CD14-positive monocyte (primary cell): ENCODE measurements around the gene PSTPIP1. TPM values are rescaled to one million over a fixed set of nuclear protein-coding genes. Genes with fewer than 3 reads are reported as not detected.
A peak's percentile ranks its signal among the peaks of the same experiment; 100 is the strongest.

Source experiments
- DNase-seq, 3 donors: peaks; one replicate each; pipeline ENCODE4 v3.0.0-alpha.2; 2011 to 2022
- H2AFZ ChIP-seq: 2 replicates; pipeline ENCODE4 v1.6.0; 2012; ENCODE audit warnings: mild to moderate bottlenecking, low read depth, low read length, inconsistent platforms; ENCODE audit not compliant: insufficient read depth, poor library complexity, severe bottlenecking
- H3K27ac ChIP-seq, 2 donors: 1 replicate in 1 of 2; 2 replicates in 1 of 2; pipeline ENCODE4 v1.5.1; 2012 to 2013; ENCODE audit warnings: low read length in 2 of 2, control low read depth in 1 of 2, inconsistent platforms in 1 of 2, low read depth in 1 of 2, mild to moderate bottlenecking in 1 of 2
- H3K27me3 ChIP-seq, 2 donors: one replicate each; pipeline versions ENCODE4 v1.6.0 to v1.6.1; 2011 to 2013; ENCODE audit warnings: low read length in 2 of 2; ENCODE audit not compliant: control insufficient read depth in 2 of 2, insufficient read depth in 2 of 2
- H3K36me3 ChIP-seq, 2 donors: replicated peaks in 1 of 2; 1 replicate in 1 of 2; 2 replicates in 1 of 2; pipeline versions ENCODE4 v1.5.1 to v1.6.1; 2012 to 2013; ENCODE audit warnings: low read length in 2 of 2, control low read depth in 1 of 2, inconsistent platforms in 1 of 2, mild to moderate bottlenecking in 1 of 2; ENCODE audit not compliant: insufficient read depth in 2 of 2, control insufficient read depth in 1 of 2
- H3K4me1 ChIP-seq, 2 donors: 1 replicate in 1 of 2; 2 replicates in 1 of 2; pipeline versions ENCODE4 v1.5.1 to v1.6.1; 2012 to 2013; ENCODE audit warnings: low read length in 2 of 2, control low read depth in 1 of 2, inconsistent platforms in 1 of 2, mild to moderate bottlenecking in 1 of 2, moderate library complexity in 1 of 2; ENCODE audit not compliant: insufficient read depth in 2 of 2, control insufficient read depth in 1 of 2
- H3K4me2 ChIP-seq: replicated peaks from 2 replicates; pipeline ENCODE3; 2012; ENCODE audit warnings: low read length, moderate library complexity, mild to moderate bottlenecking; ENCODE audit not compliant: poor library complexity, severe bottlenecking; ENCODE audit errors: extremely low read depth
- H3K4me3 ChIP-seq, 3 experiments: fragments of 200-600 bp in 1 of 3; sonication (generic) in 1 of 3; replicated peaks in 1 of 3; 1 replicate in 2 of 3; 2 replicates in 1 of 3; pipeline ENCODE4 v1.5.1; 2011 to 2013; ENCODE audit warnings: low read length in 3 of 3, mild to moderate bottlenecking in 3 of 3, control low read depth in 2 of 3, low read depth in 2 of 3, inconsistent platforms in 1 of 3, moderate library complexity in 1 of 3
- H3K79me2 ChIP-seq: 2 replicates; pipeline ENCODE4 v1.6.0; 2012; ENCODE audit warnings: mild to moderate bottlenecking, control low read depth, inconsistent platforms, low read length, moderate library complexity; ENCODE audit not compliant: insufficient read depth
- H3K9ac ChIP-seq: 2 replicates; pipeline ENCODE4 v1.6.0; 2017; ENCODE audit warnings: low read length, mild to moderate bottlenecking; ENCODE audit not compliant: insufficient read depth, poor library complexity, severe bottlenecking
- H3K9me3 ChIP-seq, 2 donors: replicated peaks in 1 of 2; 1 replicate in 1 of 2; 2 replicates in 1 of 2; pipeline versions ENCODE4 v1.5.1 to v1.6.1; 2012 to 2013; ENCODE audit warnings: low read length in 2 of 2, control low read depth in 1 of 2; ENCODE audit not compliant: control insufficient read depth in 1 of 2, insufficient read depth in 1 of 2
- H4K20me1 ChIP-seq: 2 replicates; pipeline ENCODE4 v1.6.0; 2012; ENCODE audit warnings: mild to moderate bottlenecking, low read length, control low read depth, moderate library complexity; ENCODE audit not compliant: insufficient read depth
- H3K27ac Mint-ChIP-seq, 7 donors: one replicate each; pipeline ENCODE4 v1.8.0; 2020; ENCODE audit warnings: mild to moderate bottlenecking in 7 of 7, mixed read lengths in 7 of 7, moderate library complexity in 6 of 7, inconsistent platforms in 2 of 7
- H3K27me3 Mint-ChIP-seq, 3 donors: one replicate each; pipeline ENCODE4 v1.8.0; 2021 to 2022; ENCODE audit warnings: low read depth in 3 of 3, mild to moderate bottlenecking in 3 of 3, mixed read lengths in 3 of 3, moderate library complexity in 3 of 3, inconsistent platforms in 1 of 3
- H3K36me3 Mint-ChIP-seq, 2 donors: one replicate each; pipeline ENCODE4 v1.8.0; 2020; ENCODE audit warnings: mixed read lengths in 2 of 2, inconsistent platforms in 1 of 2, mild to moderate bottlenecking in 1 of 2
- H3K4me1 Mint-ChIP-seq: one replicate; pipeline ENCODE4 v1.8.0; 2020; ENCODE audit warnings: mild to moderate bottlenecking, mixed read lengths
- H3K4me3 Mint-ChIP-seq, 2 donors: one replicate each; pipeline ENCODE4 v1.8.0; 2020; ENCODE audit warnings: mild to moderate bottlenecking in 2 of 2, mixed read lengths in 2 of 2, moderate library complexity in 1 of 2
- H3K9me3 Mint-ChIP-seq, 7 donors: one replicate each; pipeline ENCODE4 v1.8.0; 2020 to 2022; ENCODE audit warnings: mixed read lengths in 7 of 7, mild to moderate bottlenecking in 6 of 7, moderate library complexity in 6 of 7, inconsistent platforms in 2 of 7
- WGBS: methylation state at CpG from one replicate; pipeline ENCODE4 v1.1.5; 2013; ENCODE audit warnings: missing lambda C conversion rate; ENCODE audit not compliant: insufficient coverage; 5-methylcytosine and 5-hydroxymethylcytosine counted together
- intact Hi-C, 2 donors: fragments of 100-400 bp; cut with micrococcal nuclease; formaldehyde crosslinking; loops; one replicate each; pipeline versions ENCODE4 v1.15.0 to v1.15.1; 2023
- polyA plus RNA-seq, 3 donors: library from polyadenylated mRNA; depleted of rRNA in 1 of 3; unstranded in 2 of 3; stranded (reverse) in 1 of 3; fragments of 300-500 nt in 2 of 3; fragments of >200 nt in 1 of 3; fragmentation: Illumina TruSeq in 2 of 3; gene quantifications; 1 replicate in 2 of 3; 2 replicates in 1 of 3; pipeline ENCODE4 v1.2.3, GENCODE V29; 2012 to 2021
- TF ChIP-seq, protein P1 (sequence below): fragments of 200-600 bp; IDR thresholded peaks from one replicate; pipeline ENCODE4 v1.8.0; 2022; ENCODE audit warnings: antibody characterized with exemption, mild to moderate bottlenecking

PSTPIP1 gene
- polyA plus RNA-seq, 3 donors = 85.9 to 183 (median 86.8) TPM

GRCh38 chr15:76982756-76983155 is 12.2 kb upstream of the PSTPIP1 start:
- TF ChIP-seq, protein P1, sequence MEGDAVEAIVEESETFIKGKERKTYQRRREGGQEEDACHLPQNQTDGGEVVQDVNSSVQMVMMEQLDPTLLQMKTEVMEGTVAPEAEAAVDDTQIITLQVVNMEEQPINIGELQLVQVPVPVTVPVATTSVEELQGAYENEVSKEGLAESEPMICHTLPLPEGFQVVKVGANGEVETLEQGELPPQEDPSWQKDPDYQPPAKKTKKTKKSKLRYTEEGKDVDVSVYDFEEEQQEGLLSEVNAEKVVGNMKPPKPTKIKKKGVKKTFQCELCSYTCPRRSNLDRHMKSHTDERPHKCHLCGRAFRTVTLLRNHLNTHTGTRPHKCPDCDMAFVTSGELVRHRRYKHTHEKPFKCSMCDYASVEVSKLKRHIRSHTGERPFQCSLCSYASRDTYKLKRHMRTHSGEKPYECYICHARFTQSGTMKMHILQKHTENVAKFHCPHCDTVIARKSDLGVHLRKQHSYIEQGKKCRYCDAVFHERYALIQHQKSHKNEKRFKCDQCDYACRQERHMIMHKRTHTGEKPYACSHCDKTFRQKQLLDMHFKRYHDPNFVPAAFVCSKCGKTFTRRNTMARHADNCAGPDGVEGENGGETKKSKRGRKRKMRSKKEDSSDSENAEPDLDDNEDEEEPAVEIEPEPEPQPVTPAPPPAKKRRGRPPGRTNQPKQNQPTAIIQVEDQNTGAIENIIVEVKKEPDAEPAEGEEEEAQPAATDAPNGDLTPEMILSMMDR = no peak
- Histone ChIP-seq H3K4me1 (peaks cover 63% of the 10 kb centered on the region in 2 donors), H2AFZ (peak overlapping the region; percentile 60), H3K9ac (no peak overlapping the region), H3K4me3 (peak overlapping the region in 1 of 3 experiments; percentile 11), H4K20me1 (no peaks in the 10 kb centered on the region), H3K27ac (peak overlapping the region; percentile 77 to 90), H3K27me3 (no peaks in the 10 kb centered on the region), H3K36me3 (no peaks in the 10 kb centered on the region), H3K79me2 (peaks cover 13% of the 10 kb centered on the region), H3K9me3 (no peaks in the 10 kb centered on the region), H3K4me2 (peak overlapping the region; percentile 20)
- Mint-ChIP-seq H3K27me3 (no peaks in the 10 kb centered on the region), H3K4me3 (no peak overlapping the region), H3K36me3 (peaks cover 0 to 1% of the 10 kb centered on the region in 2 donors), H3K27ac (peak overlapping the region; percentile 89 to 97 (median 94)), H3K4me1 (peaks cover 57% of the 10 kb centered on the region), H3K9me3 (peaks cover 0 to 1% (median 0%) of the 10 kb centered on the region in 7 donors)
- peak in 2 of 3 donors; percentile 33 to 47 for DNase-seq
- WGBS = 73% methylated on average over 3 of the region's 6 CpGs
- intact Hi-C loops = loop anchor here in 1 of 2 donors (10.0 kb wide), 1 partner anchor 82 kb away; no protein-coding TSS in a partner anchor

GRCh38 chr15:76983590-76984375 is 11.1 kb upstream of the PSTPIP1 start:
- TF ChIP-seq, protein P1 = no peak
- Histone ChIP-seq H2AFZ (no peak overlapping the region), H3K27ac (peak overlapping the region; percentile 89 to 90), H3K4me3 (peak overlapping the region in 1 of 3 experiments; percentile 46), H3K36me3 (no peaks in the 10 kb centered on the region), H3K4me1 (peaks cover 73% of the 10 kb centered on the region in 2 donors), H4K20me1 (no peaks in the 10 kb centered on the region), H3K9me3 (no peaks in the 10 kb centered on the region), H3K27me3 (no peaks in the 10 kb centered on the region), H3K9ac (peak overlapping the region; percentile 20), H3K79me2 (peaks cover 13% of the 10 kb centered on the region), H3K4me2 (peak overlapping the region; percentile 62)
- 15% methylated on average over 2 of the region's 4 CpGs for WGBS
- Mint-ChIP-seq H3K9me3 (peaks cover 0 to 1% (median 0%) of the 10 kb centered on the region in 7 donors), H3K27ac (peak overlapping the region; percentile 89 to 97 (median 94)), H3K4me3 (peak overlapping the region in 1 of 2 donors; percentile 74), H3K27me3 (no peaks in the 10 kb centered on the region), H3K36me3 (no peaks in the 10 kb centered on the region), H3K4me1 (peaks cover 68% of the 10 kb centered on the region)
- intact Hi-C loops = loop anchor here in 1 of 2 donors (10.0 kb wide), 1 partner anchor 81 kb away; no protein-coding TSS in a partner anchor
- DNase-seq = peak; percentile 66 to 82 (median 76)
